ENCODE data around the gene RNF19B.

Gene RNF19B

DNA sequence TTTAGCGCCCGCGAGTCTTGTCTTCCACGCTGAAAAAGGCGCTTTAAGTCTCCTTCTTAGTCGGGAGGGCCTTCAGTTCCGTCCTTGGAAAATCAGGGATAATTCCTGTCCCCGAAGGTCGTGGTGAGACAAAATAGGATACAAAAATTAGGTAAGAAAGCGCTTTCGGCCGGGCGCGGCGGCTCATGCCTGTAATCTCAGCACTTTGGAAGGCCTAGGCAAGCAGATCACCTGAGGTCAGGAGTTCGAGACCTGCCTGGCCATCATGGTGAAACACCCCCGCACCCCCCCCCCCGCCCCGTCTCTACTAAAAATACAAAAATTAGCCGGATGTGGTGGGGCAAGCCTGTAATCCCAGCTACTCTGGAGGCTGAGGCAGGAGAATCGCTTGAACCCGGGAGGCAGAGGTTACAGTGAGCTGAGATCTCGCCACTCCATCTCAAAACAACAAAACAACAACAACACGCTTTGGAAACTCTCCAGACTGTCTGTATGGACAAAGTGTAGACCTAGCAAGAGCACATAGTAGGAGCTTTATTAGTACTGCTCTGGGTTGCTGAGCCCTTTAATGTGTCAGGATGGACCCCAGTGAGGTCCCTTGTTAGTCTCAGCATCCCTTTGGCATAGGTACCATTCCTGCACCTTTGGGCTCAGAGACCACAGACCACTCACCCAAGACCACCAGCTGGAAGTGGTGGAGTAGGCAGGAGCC is 62.6 kb downstream of the RNF19B start:
- DNase-seq (ENCODE audit: low spot score): no peak

DNA sequence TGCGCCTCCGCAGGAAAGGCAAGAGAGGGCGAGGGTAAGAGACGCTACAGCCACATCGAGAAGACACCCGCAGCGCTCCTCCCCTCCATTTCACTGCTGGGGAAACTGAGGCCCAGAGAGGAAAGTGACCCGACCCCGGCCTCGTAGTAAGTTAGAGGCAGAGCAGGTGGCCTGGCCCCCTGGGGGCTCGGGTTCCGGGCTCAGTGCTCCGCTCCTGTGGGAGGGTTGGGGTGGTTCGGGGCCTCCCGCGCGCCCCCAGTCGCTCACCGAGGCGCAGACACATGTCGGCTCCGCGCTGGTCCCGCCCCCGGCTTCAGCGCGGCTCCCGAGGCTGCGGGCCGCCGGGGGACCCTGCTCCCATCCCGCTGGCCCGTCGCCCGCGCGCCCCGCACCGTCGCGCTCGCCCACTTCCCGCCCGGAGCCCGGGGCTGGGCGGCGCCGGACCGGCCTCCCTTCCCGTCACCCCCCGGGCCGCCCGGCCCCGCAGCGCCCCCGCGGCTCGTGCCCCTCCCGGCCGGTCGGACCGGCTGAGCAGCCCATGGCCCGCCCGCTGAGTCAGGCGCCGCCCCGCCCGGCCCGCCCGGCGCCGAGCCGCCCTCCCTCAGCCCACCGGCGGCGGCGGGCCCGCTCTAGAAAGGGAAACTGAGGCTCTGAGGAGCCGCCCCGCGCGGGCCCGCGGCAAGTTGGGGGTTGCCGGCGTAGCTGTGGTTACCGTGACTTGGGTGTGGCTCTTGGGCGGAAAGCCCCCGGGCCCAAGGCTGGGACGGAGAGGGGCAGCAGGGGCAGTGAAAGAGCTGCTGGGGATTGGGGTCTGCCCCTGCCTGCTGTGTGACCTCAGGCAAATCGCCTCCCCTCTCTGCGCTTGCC is 63.4 kb downstream of the RNF19B start, which contains the start of gene TMEM54:
Gene TMEM54, minus strand, starts transcription at position 434 of the 867 bp plus-strand sequence. Its CDS starts 151 bp downstream, at position 283.
- DNase-seq (ENCODE audit: low spot score): peak; percentile 40

DNA sequence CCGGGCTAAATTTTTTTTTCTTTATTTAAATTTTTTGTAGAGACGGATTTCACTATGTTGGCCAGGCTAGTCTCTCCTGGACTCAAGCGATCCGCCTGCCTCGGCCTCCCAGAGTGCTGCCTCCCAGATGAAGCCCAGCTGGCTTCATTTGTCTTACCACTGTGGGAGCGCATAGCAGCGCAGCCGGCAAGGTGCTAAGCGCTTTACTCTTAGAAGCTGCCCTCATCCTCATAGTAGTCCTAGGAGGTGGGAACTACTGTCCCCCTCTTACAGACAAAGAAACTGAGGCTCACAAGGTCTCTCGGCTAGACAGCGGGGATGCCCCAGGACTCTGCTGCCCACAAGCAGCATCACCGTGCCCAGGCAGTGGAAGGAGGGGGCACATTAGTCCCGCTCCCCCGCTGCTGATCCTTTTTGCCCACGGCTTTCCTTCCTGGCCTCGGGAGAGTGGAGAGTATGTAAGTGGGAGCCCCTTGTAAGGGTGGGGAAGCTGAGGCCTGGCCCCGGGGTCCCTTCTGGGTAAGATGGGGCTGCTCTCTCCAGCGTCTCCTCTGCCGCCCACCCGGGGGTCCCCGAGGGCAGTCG is 64.1 kb downstream of the RNF19B start:
- peak; percentile 21 for DNase-seq (ENCODE audit: low spot score)

DNA sequence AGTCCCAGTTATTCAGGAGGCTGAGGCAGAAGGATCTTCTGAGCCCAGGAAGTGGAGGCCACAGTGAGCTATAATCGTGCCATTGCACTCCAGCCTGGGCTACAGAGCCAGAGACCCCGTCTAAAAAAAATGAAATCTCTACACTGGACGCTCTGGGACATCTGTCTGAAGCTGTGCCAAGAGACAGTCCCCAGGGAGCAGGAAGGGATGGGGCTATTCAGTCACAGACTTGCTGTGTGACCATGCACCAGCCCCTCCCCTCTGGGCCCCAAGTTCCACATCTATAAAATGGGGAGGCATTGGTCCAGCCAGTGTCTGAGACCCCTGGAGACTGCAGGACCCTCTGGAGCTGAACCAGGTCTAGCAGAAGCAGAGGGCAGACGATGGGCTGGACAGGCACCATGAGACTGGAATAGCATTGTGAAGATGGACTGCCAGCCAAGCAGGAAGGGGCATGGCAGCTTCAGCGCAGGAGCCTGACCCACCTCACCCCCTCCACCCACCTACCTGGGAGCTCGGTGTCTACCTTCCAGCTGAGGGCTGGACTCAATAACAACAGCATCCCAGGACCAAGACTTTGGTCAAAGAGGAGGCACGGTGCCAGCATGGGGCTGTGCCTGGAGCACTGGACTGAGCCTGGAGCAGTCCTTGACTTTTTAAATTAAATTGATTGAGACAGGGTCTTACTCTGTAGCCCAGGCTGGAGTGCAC is 64.9 kb downstream of the RNF19B start:
- DNase-seq (ENCODE audit: low spot score): no peak

DNA sequence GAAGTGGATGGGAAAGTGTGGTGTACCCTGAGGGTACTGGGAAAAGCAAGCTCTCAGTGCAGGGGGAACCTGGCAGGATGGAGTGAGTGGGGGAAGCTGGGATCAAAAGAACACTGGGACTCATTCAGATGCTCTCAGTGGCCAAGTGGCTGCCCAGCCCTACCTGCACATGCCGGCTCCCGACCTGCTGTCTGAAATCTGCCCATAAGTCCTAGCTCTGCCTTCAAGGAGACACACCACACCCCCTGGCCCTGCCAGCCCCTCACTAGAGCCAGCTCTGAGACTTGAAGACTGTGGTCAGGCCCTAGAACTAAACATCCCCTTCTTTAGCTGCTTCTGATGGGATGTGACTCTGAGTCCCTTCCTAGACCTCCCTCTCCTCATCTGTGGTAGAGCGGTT is 65.7 kb downstream of the RNF19B start:
- no peak for DNase-seq (ENCODE audit: low spot score)

DNA sequence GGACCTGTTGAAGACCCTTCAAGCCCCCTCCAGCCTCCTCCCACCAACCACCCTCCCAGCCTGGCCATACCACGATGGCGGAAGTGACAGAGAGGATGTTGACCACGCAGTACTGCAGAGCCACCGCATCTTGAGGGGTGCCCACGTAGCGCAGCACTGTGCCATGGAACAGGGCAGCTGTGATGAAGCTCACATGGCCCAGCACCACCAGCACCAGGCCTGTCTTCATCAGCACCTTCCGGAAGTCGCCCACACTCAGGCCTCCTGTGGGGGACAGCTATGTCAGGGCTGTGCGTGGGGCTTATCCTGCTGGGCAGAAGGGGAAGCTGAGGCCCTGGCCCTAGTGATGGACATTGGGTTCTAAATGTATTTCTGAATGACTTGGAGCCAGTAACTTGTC is 66.6 kb downstream of the RNF19B start:
- DNase-seq (ENCODE audit: low spot score): no peak

DNA sequence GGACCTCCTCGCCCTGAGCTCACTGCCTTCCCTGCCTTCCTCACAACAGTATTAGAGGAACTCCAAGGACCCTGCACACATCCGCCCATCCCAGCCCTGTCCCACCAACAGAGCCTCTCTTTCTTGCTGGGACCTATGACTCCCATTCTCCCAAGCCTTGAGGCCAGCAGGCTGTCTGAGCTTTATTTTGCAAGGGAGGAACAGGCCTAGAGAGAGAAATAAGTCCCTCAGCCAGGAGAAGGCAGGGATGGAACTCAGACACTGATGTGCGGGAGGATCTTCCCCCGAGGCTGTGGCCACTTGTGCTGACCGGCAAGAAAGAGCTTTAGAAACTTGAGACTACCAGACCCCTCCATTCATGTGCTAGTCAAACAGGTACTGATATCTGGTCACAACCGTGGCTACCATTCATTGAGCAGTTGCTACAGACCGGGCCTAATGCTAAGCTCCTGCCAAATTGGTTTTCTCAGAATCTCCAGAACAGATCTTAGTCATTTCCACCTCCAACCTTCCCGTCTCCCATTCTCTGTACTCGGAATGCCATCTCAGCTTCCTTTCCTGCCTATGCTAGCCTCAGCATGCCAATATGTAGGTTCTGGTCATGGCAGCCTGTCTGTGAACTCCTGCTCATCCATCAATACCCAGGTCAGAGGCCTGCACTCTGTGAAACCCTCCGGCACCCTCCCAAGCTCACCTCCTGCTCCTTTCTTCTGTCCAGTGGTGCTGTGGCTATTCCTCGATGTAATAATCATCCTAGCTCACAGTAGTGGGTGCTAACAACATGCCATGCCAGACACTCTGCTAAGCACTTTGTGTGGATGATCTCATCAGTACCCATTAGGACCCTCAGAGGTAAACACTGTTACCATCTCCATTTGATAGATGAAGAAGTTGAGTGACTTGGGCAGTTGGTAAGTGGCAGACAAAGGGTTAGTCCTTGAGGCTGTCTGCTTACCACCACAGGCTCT is 67.2 kb downstream of the RNF19B start:
- no peak for DNase-seq (ENCODE audit: low spot score)

DNA sequence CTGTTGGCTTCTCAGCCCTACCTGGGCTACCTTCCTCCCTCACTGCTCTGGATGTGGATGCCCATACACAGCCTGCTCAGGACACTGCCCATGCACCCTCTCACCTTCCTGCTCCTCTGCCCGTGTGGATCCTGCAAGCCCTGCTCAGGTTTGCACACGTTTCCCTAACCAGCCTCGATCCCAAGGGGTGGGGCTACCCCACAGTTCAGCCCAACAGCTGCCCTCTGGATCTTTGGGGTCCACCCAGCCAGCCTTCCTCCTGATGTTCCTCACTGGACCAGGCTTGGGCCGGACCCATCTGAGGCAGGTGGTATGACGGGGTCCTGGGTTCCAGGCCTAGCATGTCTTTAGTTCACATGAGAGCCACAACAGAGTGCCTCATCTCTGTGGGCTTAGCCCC is 68.2 kb downstream of the RNF19B start:
- no peak for DNase-seq (ENCODE audit: low spot score)

DNA sequence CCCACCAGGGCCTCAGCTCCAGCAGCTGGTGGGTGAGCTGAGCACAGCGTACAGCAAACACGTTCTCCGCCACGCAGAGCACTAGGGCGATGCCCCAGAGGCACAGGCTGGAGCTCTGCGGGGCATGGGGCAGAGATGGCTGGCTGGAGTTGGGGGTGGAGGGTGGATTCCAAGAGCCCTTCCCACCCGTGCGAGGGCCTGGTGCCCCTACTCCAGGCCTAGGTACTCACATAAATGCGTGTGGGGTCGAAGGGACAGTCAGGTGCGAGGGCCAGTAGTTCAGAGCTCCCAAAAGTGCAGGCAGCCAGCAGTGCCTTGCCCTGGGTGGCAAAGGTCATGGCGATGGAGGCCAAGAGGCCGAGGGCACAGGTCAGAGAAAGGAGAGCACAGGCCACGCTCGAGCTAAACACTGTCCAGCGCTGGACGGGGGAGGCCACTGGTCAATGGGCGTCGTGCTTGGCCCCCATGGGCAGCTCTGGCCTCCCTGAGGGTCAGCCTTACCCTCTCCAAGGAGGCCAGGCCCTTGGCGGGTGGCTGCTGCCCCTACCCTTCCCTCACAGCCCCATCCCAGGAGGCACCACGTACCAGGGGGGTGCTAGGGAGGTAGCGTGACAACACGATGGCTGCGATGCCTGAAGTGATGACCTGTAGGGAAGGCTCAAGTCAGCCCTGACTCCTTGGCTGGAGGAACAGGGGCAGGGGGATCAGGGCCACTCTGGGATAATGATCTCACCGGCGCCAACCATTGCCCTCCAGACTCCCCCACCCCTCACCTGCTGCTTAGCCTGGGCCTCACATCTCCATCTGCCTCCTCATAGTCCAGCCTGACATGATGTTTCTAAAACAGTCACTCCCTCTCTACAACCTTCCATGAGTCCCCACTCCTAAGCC is 69.0 kb downstream of the RNF19B start:
- no peak for DNase-seq (ENCODE audit: low spot score)

DNA sequence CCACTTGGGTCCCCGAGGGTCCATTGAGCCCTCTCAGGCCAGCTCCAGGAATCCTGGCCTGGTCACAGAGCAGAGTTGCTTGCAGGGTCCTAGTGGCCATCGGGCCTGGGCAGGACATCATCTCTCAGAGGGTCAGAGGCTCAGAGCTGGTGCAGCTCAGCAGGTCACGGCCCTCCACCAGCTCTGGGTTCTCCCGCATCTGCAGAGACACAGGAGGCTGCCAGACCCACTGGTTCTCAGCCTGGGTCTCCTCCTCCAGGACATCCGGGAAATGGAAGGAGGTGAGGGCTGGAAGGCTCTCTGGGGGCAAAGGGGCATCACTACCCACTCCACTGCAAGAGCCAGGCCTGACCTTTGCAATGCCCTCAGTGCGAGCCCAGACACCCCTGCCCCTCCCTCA is 69.9 kb downstream of the RNF19B start:
- DNase-seq (ENCODE audit: low spot score): no peak

DNA sequence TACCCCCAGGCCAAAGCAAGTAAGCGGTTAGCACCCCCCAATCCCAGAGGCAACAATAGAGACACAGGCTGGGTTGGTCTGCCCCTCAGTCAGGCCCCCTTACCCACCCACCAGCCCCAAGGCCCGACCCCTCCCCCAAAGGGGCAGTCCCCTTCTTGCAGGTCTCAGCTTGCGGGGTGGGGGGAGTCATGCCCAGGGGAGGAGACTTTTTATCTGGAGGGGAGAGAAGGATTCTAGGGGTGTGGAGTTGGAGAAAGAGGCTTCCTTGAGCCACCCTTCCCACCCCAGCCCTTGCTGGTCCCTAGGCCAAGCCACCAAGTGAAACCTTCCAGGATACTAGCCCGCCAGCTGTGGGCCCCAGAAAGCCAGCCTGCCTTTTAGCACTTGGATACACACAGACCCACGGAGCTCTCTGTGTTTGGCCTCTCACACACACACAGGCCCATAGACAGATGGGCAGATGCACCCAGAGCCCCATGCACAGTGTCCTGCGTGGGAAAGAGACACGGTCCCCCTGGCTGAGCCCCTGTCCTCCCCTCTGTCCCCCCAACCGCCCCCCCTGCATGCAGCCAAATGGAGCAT is 70.5 kb downstream of the RNF19B start:
- no peak for DNase-seq (ENCODE audit: low spot score)

DNA sequence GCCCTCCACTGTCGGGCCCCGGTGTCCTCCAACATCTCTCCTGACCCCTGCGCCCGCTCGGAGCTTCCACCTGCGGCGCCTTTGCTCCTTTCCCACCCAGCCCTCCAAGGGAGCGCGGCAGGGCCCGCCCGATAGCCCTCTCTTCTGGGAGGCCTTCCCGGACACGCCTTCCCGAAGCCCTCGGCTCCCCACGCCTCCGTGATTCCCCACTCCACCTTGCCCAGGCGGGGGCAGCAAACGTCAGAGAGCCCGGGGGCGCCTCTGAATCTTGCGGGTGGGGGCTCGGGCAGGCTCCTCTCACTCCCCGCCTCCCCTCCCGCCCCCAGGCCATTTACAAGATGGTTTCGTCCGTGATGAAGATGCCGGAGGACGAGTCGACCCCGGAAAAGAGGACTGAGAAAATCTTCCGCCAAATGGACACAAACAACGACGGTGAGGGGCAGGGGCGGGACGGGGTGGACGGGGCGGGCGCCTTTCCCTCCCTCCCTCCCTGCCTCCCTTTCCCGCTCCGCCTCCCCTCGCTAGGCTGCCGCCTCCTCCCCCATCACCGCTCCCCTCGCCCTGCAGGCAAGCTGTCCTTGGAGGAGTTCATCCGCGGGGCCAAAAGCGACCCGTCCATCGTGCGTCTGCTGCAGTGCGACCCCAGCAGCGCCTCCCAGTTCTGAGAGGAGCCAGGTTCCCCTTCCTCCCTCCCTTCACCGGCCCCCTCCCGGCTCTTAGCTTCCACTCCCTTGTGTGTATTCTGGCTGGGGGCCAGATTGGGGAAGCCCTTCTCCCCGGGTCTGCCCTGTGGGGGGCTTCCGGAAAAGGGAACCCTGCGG is 71.2 kb downstream of the RNF19B start:
- DNase-seq (ENCODE audit: low spot score): no peak

DNA sequence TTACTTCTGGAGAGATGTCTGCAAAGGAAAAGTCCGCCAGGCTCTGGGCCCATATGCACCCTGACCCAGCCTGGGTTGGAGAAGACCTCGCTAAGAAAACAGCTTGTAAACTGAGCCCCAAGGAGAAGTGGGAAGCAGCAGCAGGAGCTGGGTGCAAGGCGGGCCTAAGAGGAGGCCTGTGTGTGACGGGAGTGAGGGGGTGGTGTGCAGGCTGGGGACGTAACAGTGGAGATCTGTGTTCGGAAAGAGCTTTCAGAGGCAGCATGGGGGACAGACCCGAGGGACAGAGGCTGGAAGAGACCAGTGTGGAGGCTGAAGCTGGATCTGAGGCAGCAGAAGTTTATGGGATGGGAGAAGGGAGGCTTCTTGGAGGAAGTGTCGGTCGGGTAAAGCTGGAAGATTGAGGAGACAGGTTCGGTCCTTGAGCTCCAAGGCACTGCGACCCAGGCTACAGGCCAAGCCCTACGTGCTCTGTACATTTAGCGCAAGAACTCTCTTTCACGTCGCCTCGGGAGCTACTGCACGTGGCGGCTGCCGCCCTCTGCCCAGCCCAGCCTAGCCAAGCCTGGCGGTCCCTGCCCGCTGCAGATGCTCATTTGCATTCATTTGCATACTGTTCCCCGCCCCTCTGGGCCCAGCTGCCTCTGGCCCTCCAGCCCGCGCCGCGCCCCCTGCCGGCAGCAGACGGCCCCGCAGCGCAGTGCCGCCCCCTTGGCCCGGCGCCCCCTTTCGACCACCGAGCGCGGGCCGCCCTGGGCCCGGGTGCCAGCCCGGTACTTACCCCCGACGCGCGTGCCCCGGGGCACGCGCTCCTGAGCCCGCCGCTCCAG is 72.0 kb downstream of the RNF19B start:
- DNase-seq (ENCODE audit: low spot score): no peak

DNA sequence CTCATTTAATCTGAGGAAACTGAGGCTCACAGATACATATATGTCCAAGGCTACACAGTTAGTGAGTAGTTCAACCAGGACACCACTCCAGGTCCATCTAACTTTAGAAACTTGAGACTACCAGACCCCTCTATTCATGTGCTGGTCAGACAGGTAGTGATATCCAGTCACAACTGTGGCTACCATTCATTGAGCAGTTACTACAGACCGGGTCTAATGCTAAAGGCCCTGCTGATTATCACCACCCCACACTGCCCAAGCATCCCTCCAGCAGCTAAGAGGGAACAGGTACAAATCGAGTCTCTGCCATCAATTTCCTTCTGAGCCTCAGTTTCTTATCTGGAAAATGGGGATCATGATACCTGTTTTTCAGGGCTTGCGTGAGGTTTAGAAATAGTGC is 73.0 kb downstream of the RNF19B start:
- DNase-seq (ENCODE audit: low spot score): no peak

DNA sequence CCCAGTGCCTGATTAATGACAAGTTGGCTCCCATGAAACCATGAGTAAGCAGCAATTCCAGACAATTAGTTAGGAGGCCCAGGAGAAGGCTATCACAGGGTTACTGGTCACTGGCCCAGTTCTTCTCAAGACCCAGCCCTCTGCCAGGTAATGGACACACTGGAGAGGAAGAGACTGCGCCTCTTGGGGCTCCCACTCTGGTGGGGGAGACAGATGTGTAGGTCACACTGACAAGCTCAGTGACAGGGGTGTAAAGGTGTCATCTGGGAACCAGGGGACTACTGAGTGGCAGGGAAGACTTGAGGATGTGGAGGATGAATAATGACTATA is 73.4 kb downstream of the RNF19B start:
- no peak for DNase-seq (ENCODE audit: low spot score)

DNA sequence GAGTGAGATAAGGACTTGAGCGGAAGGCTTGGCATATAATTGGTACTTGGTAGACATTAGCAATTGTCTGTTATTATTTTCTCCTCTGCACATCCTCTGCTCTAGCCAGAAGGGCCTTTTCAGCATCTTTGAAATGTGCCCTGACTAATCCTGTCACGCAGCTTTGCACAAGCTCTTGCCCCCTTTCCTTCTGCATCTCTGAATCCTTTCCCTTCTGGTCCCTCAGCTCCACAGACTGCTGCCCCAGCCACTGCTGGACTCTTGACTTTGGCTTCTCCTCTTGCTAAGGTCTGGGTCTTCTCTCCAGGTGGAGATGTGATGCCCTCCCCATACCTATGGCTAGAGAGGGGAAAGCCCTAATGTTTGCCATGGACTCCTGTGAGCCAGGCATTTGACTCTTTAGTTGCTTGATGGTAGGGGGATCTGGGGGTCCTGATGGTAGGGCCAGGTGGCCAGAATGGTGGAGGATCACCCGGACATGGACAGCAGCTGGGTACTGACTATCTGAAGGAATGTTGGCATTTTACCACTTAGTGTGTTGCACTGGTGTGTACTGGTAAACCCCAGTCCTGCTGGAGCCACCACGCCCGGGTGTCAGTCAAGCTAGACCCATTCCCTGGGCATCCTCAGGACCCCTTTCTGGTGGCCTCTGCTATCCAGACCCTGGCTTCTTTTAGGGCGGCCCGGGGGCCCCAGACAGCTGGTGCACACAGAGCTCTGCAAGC is 73.9 kb downstream of the RNF19B start:
- DNase-seq (ENCODE audit: low spot score): no peak

DNA sequence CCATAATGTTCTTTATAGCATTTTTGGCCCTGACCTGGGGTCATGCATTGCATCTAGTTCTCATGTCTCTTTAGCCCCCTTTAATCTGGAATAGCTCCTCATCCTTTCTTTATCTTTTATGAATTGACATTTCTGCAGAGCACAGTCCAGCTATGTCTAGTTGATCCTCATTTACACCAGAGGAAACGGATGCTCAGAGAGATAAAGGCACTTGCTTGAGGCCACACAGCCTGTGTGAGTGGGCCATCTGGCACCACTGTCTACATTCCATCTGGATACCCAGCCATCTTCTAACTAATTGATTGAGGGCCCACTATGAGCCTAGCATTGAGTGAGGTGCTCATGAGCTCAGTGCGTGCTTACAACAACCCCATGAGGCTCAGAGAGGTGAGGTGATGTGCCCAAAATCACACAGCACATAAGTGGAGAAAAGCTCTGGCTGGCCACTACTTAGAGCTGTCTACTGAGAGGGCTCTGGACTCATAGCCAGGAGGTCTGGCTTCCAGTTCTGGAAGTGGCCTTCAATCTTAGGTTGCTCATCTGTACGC is 74.8 kb downstream of the RNF19B start:
- peak; percentile 51 for DNase-seq (ENCODE audit: low spot score)
